ENCODE data around the gene OPN1SW. TPM values are rescaled to one million over a fixed set of nuclear protein-coding genes. Genes with fewer than 3 reads are reported as not detected.

The OPN1SW gene
- total RNA-seq, 1 experiment from 2014 or later: not detected

- Mint-ChIP-seq H3K36me3 (ENCODE audit: insufficient read depth, unreplicated experiment) (peaks cover 15% of the 10 kb centered on the region), H3K27me3 (ENCODE audit: unreplicated experiment) (peaks cover 70% of the 10 kb centered on the region), H3K4me3 (ENCODE audit: low read depth, unreplicated experiment) (peak within 1 kb of the TSS; percentile 76), H3K9me3 (ENCODE audit: low read depth, unreplicated experiment) (no peaks in the 10 kb centered on the region), H3K27ac (ENCODE audit: unreplicated experiment) (no peak within 1 kb of the TSS), H3K4me1 (ENCODE audit: low read depth, unreplicated experiment) (no peaks in the 10 kb centered on the region)
- no TSS peak for BruUV-seq (replicated peaks)
- CTCF ChIA-PET: interaction anchor here (0.5 kb wide), 1 partner anchor 91 kb away, joined by 3 read pairs; no protein-coding TSS in a partner anchor
- intact Hi-C loops (cut with micrococcal nuclease; ENCODE audit: unreplicated experiment): loop anchor here (5.0 kb wide), 1 partner anchor 91 kb away; no protein-coding TSS in a partner anchor
- DNase-seq: peak; percentile 71
- TF ChIP-seq CTCF (IDR thresholded peaks at IDR 0.05; ENCODE audit: unreplicated experiment): no peak
These were observed 15.8 kb upstream of the OPN1SW start, which contains the start of gene CCDC136 for GRCh38 chr7:128791121-128791971. CCDC136 (plus strand) TSS chr7:128791968; CDS start chr7:128792412, 444 bp downstream.

DNA sequence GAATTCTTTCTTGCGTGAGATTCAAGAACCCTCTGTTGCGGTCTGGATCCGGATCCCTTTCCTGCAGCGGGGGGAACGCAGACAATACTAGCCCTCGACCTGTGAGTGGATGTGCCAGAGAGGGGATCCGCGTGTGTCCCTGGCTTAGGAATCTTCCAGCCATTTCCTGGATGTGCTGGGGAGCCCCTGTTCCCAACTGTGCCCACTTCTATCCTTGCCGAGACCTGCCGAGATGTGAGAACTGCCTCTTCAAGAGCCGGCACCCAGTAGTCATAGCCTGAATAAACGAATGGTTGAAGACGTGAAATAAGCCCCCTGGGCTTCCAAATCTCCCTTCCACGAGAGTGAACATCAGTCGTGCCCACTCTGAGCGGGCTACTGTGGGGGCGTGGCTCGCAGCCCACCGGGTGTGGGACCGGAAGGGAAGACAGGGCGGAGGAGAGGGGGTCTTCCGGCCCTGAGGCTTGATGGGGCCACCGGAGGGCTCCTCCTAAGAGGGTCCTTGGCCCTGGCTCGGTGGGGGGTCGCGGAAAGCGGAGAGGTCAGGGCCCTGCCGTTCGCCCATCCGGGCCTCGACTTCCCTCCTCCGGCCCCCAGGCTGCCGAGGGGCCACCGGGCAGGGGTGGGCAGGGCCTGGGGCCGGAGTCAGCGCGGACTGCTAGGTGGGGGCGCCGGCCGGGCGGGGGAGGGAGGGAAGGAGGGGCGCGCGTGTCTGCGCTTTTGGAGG lies 14.9 kb upstream of the OPN1SW start:
- H3K27ac Mint-ChIP-seq (ENCODE audit: unreplicated experiment): no peak overlapping the region
- no peak for DNase-seq
- no TSS peak for BruUV-seq (replicated peaks)
- no peak for TF ChIP-seq CTCF (IDR thresholded peaks at IDR 0.05; ENCODE audit: unreplicated experiment)
- peaks cover 70% of the 10 kb centered on the region for H3K27me3 Mint-ChIP-seq (ENCODE audit: unreplicated experiment)
- H3K36me3 Mint-ChIP-seq (ENCODE audit: insufficient read depth, unreplicated experiment): peaks cover 15% of the 10 kb centered on the region
- no peaks in the 10 kb centered on the region for H3K4me1 Mint-ChIP-seq (ENCODE audit: low read depth, unreplicated experiment)
- intact Hi-C loops (cut with micrococcal nuclease; ENCODE audit: unreplicated experiment): loop anchor here (5.0 kb wide), 1 partner anchor 92 kb away; no protein-coding TSS in a partner anchor
- peak overlapping the region; percentile 76 for H3K4me3 Mint-ChIP-seq (ENCODE audit: low read depth, unreplicated experiment)
- CTCF ChIA-PET: no interaction called here
- H3K9me3 Mint-ChIP-seq (ENCODE audit: low read depth, unreplicated experiment): no peaks in the 10 kb centered on the region

DNA sequence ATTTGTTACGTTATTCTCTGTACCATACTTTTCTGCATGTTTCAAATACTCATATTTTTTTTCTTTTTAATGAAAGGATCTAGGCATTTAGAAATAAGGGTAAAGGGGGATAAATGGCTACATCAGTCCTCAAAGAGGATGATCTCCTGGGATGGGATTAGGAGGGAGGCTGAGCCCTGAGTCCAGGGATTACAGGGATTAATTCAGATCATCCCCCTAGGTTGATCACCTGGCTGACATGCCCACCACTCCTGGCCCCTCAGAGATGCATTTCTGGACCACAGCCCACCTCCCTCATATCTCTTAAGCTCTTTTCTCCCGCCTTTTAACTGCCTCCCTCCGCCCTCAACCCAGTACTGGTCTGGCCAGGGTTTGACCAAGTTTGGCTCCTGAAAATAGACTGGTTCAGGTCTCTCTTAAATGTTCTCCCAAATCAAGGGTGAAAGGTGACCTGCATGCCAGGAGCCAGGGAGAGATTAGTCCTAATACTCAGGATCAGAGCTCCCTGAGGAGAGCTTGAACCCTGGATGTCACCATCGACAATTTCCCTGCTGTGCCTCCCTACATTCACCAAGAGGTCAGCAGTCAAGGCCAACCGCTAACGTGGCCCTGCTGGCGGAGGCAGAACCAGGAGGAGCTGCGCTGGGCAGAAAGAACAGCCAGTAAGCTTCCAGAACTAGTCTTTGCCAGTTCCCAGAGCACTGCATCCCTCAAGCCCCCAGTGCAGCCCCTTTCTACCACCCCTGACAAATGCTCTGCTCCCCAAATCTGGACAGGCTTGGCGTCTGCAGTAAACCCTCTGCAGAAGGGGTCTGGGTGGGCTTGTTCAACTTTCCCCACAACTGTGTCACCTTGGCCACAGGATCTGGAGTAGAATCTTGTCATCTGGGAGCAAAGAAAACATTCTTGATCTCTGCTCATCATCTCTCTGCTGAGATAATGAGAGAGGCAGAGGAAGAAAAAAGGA lies 13.1 kb upstream of the OPN1SW start:
- CTCF ChIA-PET: no interaction called here
- Mint-ChIP-seq H3K9me3 (ENCODE audit: low read depth, unreplicated experiment) (no peaks in the 10 kb centered on the region), H3K27me3 (ENCODE audit: unreplicated experiment) (peaks cover 65% of the 10 kb centered on the region), H3K4me1 (ENCODE audit: low read depth, unreplicated experiment) (no peaks in the 10 kb centered on the region), H3K36me3 (ENCODE audit: insufficient read depth, unreplicated experiment) (peaks cover 11% of the 10 kb centered on the region), H3K27ac (ENCODE audit: unreplicated experiment) (no peak overlapping the region), H3K4me3 (ENCODE audit: low read depth, unreplicated experiment) (no peak overlapping the region)
- DNase-seq: no peak
- BruUV-seq (replicated peaks): no TSS peak
- intact Hi-C loops (cut with micrococcal nuclease; ENCODE audit: unreplicated experiment): loop anchor here (10.0 kb wide), 1 partner anchor 76 kb away; the partner anchor contains the start of gene ATP6V1F
- TF ChIP-seq CTCF (IDR thresholded peaks at IDR 0.05; ENCODE audit: unreplicated experiment): no peak

DNA sequence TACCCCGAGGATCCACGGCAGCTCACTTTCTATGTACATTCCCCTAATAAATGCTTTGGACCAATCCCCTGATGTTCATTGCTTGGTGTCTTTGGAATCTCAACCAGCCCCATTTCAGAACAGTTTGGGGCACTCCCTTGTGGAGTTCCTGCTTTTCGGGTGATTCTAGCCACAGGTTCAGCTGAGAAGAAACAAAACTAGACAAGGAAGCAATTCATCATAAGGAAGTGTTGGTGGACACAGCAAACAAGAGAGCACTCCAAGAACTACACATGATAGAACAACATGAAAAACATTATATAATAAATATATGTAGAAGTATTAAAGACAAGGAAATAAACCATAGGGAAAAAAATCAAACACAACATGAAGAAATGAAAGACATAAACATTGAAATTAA lies 10.1 kb upstream of the OPN1SW start:
- H3K36me3 Mint-ChIP-seq (ENCODE audit: insufficient read depth, unreplicated experiment): peaks cover under 1% of the 10 kb centered on the region

More for the DNA sequence above, 10.1 kb upstream of the OPN1SW start:
- Mint-ChIP-seq H3K4me1 (ENCODE audit: low read depth, unreplicated experiment) (no peaks in the 10 kb centered on the region), H3K27ac (ENCODE audit: unreplicated experiment) (no peak overlapping the region), H3K4me3 (ENCODE audit: low read depth, unreplicated experiment) (no peak overlapping the region), H3K27me3 (ENCODE audit: unreplicated experiment) (peaks cover 93% of the 10 kb centered on the region), H3K9me3 (ENCODE audit: low read depth, unreplicated experiment) (no peaks in the 10 kb centered on the region)
- CTCF ChIA-PET: no interaction called here
- TF ChIP-seq CTCF (IDR thresholded peaks at IDR 0.05; ENCODE audit: unreplicated experiment): no peak
- no peak for DNase-seq
- intact Hi-C loops (cut with micrococcal nuclease; ENCODE audit: unreplicated experiment): loop anchor here (10.0 kb wide), 1 partner anchor 79 kb away; the partner anchor contains the start of gene ATP6V1F
- no TSS peak for BruUV-seq (replicated peaks)

Measured in Calu3 (cell line).